ENCODE data around the gene RGL1.

RGL1 gene

DNA sequence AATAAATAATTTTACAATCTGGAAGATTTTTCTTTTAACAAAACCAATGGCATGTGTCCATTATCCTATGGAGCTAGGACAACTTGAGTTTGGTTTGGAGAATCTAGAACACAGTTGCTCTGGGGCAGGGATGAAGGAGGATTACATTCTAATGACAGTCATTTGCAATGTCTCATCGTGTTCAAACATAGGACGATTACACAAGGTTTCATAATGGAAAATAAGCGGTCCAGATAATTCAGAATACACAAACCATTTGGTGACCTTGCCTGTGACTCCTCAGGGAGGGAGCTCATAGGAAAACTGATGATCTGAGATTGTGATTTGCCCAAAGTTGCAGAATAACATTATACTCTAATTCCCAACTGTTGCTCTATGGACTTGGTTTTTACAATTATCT is 27.6 kb upstream of the RGL1 start:
- Histone ChIP-seq H3K9me2 (ENCODE audit: low read depth, low read length) (no peaks in the 10 kb centered on the region), H3K27ac (ENCODE audit: low read depth, low read length, poor library complexity, severe bottlenecking) (no peak overlapping the region), H3K9me3 (ENCODE audit: low read length) (no peaks in the 10 kb centered on the region), H3K27me3 (ENCODE audit: insufficient read depth, low read length) (no peaks in the 10 kb centered on the region), H3K9ac (ENCODE audit: low read length) (no peak overlapping the region), H3K4me3 (ENCODE audit: low read depth, low read length, poor library complexity, severe bottlenecking) (no peak overlapping the region), H3F3A (ENCODE audit: insufficient read depth, low read length) (no peaks in the 10 kb centered on the region), H3K79me2 (ENCODE audit: insufficient read depth, low read length) (no peaks in the 10 kb centered on the region), H3K4me2 (ENCODE audit: low read length) (no peak overlapping the region), H2AFZ (ENCODE audit: low read length) (no peak overlapping the region), H3K4me1 (ENCODE audit: insufficient read depth, low read length, severe bottlenecking) (no peaks in the 10 kb centered on the region), H4K20me1 (ENCODE audit: insufficient read depth, low read length) (no peaks in the 10 kb centered on the region), H3K36me3 (ENCODE audit: insufficient read depth, low read length) (no peaks in the 10 kb centered on the region)
- TF ChIP-seq CTCF (IDR thresholded peaks at IDR 0.05; ENCODE audit: low read length) (no peak), EZH2 (IDR thresholded peaks at IDR 0.05; ENCODE audit: borderline replicate concordance, low read length) (no peak)

GRCh38 chr1:183778045-183778444 is 26.9 kb upstream of the RGL1 start:
- H3K4me3 ChIP-seq (ENCODE audit: low read depth, low read length, poor library complexity, severe bottlenecking) = no peak overlapping the region
- no peaks in the 10 kb centered on the region for H3F3A ChIP-seq (ENCODE audit: insufficient read depth, low read length)
- H3K79me2 ChIP-seq (ENCODE audit: insufficient read depth, low read length) = no peaks in the 10 kb centered on the region
- H2AFZ ChIP-seq (ENCODE audit: low read length) = no peak overlapping the region
- H3K4me2 ChIP-seq (ENCODE audit: low read length) = no peak overlapping the region
- no peaks in the 10 kb centered on the region for H3K9me3 ChIP-seq (ENCODE audit: low read length)
- H3K4me1 ChIP-seq (ENCODE audit: insufficient read depth, low read length, severe bottlenecking) = no peaks in the 10 kb centered on the region
- no peak for TF ChIP-seq EZH2 (IDR thresholded peaks at IDR 0.05; ENCODE audit: borderline replicate concordance, low read length)
- H3K36me3 ChIP-seq (ENCODE audit: insufficient read depth, low read length) = no peaks in the 10 kb centered on the region
- no peaks in the 10 kb centered on the region for H4K20me1 ChIP-seq (ENCODE audit: insufficient read depth, low read length)
- H3K27ac ChIP-seq (ENCODE audit: low read depth, low read length, poor library complexity, severe bottlenecking) = no peak overlapping the region
- H3K9ac ChIP-seq (ENCODE audit: low read length) = no peak overlapping the region
- no peaks in the 10 kb centered on the region for H3K27me3 ChIP-seq (ENCODE audit: insufficient read depth, low read length)
- H3K9me2 ChIP-seq (ENCODE audit: low read depth, low read length) = no peaks in the 10 kb centered on the region

GRCh38 chr1:183778568-183779433 is 26.1 kb upstream of the RGL1 start:
- Histone ChIP-seq H3K9me2 (ENCODE audit: low read depth, low read length) (no peaks in the 10 kb centered on the region), H3K4me1 (ENCODE audit: insufficient read depth, low read length, severe bottlenecking) (no peaks in the 10 kb centered on the region), H3K27ac (ENCODE audit: low read depth, low read length, poor library complexity, severe bottlenecking) (no peak overlapping the region), H3K36me3 (ENCODE audit: insufficient read depth, low read length) (no peaks in the 10 kb centered on the region), H3K4me2 (ENCODE audit: low read length) (no peak overlapping the region), H3K27me3 (ENCODE audit: insufficient read depth, low read length) (no peaks in the 10 kb centered on the region), H3K9me3 (ENCODE audit: low read length) (no peaks in the 10 kb centered on the region), H3F3A (ENCODE audit: insufficient read depth, low read length) (no peaks in the 10 kb centered on the region), H3K4me3 (ENCODE audit: low read depth, low read length, poor library complexity, severe bottlenecking) (no peak overlapping the region), H2AFZ (ENCODE audit: low read length) (no peak overlapping the region), H4K20me1 (ENCODE audit: insufficient read depth, low read length) (no peaks in the 10 kb centered on the region), H3K9ac (ENCODE audit: low read length) (no peak overlapping the region), H3K79me2 (ENCODE audit: insufficient read depth, low read length) (no peaks in the 10 kb centered on the region)
- no peak for TF ChIP-seq CTCF (IDR thresholded peaks at IDR 0.05; ENCODE audit: low read length)
- no peak for TF ChIP-seq EZH2 (IDR thresholded peaks at IDR 0.05; ENCODE audit: borderline replicate concordance, low read length)

- Histone ChIP-seq H3K4me1 (ENCODE audit: insufficient read depth, low read length, severe bottlenecking) (no peaks in the 10 kb centered on the region), H4K20me1 (ENCODE audit: insufficient read depth, low read length) (no peaks in the 10 kb centered on the region), H3K4me2 (ENCODE audit: low read length) (no peak overlapping the region), H3K9ac (ENCODE audit: low read length) (no peak overlapping the region), H3K27ac (ENCODE audit: low read depth, low read length, poor library complexity, severe bottlenecking) (no peak overlapping the region), H3K4me3 (ENCODE audit: low read depth, low read length, poor library complexity, severe bottlenecking) (no peak overlapping the region), H2AFZ (ENCODE audit: low read length) (no peak overlapping the region), H3K9me3 (ENCODE audit: low read length) (no peaks in the 10 kb centered on the region), H3K79me2 (ENCODE audit: insufficient read depth, low read length) (no peaks in the 10 kb centered on the region), H3K27me3 (ENCODE audit: insufficient read depth, low read length) (no peaks in the 10 kb centered on the region), H3K9me2 (ENCODE audit: low read depth, low read length) (no peaks in the 10 kb centered on the region), H3K36me3 (ENCODE audit: insufficient read depth, low read length) (no peaks in the 10 kb centered on the region), H3F3A (ENCODE audit: insufficient read depth, low read length) (no peaks in the 10 kb centered on the region)
- no peak for TF ChIP-seq CTCF (IDR thresholded peaks at IDR 0.05; ENCODE audit: low read length)
- TF ChIP-seq EZH2 (IDR thresholded peaks at IDR 0.05; ENCODE audit: borderline replicate concordance, low read length) = no peak
Observed at GRCh38 chr1:183780159-183780558, 24.8 kb upstream of the RGL1 start.
